LNCAP (cell line): ENCODE data around the gene ADIPOR2.

Source experiments
- CTCF ChIP-seq: fragments of 450-650 bp; IDR thresholded peaks from 2 replicates; pipeline ENCODE4 v1.5.1; 2017; ENCODE audit warnings: mild to moderate bottlenecking

The ADIPOR2 gene

GRCh38 chr12:1828856-1829255, 138.0 kb downstream of the ADIPOR2 start:
- TF ChIP-seq CTCF, result no peak

- TF ChIP-seq CTCF, result no peak
Observed at GRCh38 chr12:1829306-1829900, 138.5 kb downstream of the ADIPOR2 start.

GRCh38 chr12:1830401-1830845, 139.6 kb downstream of the ADIPOR2 start:
- TF ChIP-seq CTCF, result no peak

GRCh38 chr12:1830981-1831963, 140.4 kb downstream of the ADIPOR2 start:
- TF ChIP-seq CTCF, result no peak

DNA sequence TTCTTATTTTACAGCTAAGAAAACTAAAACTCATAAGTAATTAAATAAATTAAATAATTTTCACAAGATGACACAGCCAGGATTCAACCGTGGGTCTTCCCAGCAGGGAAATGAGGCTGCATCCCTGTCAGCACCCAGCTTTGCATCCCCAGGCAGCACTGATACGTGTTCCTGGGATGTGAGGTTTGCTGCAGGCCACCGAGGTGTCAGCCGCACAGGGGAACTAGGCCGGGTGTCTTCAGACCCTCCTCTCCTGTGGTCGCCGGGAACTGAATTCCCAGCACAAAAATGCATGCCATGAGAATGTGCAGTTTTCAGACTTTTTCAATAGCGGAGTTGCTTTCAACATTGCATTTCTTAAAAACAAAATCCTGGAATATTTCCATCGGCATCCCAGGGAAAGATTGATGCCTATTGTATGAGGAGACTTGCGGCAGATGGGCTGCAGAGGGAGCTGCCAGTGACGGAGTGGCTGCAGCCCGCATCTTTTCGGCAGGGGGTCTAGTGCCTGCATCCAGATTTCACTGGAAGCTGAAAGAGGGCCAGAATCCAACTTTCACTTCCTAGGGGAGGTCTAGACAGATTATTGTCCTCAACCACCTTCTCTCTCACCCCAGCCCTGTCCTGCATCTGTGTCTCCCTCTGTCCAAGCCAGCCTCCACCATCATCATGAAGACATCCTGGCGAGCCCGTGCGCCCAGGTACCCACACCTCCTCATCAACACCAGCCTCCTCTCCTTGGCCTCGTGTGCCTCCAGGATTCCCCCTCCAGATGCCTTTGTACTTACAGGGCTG, 142.1 kb downstream of the ADIPOR2 start:
- TF ChIP-seq CTCF, result no peak

DNA sequence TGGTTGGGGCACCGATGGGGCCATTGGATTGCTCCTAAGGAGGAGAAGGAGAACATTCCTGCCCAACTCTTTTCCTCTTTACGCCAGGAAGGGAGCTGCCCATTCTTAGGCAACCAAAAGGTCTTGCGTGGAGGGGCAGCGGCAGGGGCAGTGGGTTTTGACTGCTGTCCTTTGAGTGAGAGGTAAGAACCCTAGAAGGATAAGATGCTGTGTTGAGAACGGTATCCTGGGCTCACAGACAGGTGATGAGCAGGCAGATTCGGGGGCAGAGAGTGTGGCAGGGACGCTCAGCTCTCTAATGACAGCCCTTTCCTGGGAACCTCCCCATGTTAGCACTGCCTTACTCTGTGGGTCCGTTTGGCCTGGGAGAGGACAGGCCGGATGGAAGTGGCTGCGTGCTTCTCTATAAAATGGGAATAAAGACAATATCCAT, 142.7 kb downstream of the ADIPOR2 start:
- TF ChIP-seq CTCF, result no peak

- TF ChIP-seq CTCF, result no peak
Observed at GRCh38 chr12:1834186-1834925, 143.5 kb downstream of the ADIPOR2 start.
